Measurements from ENCODE around the gene NR5A1.
A peak's percentile ranks its signal among the peaks of the same experiment; 100 is the strongest.

NR5A1 gene

DNA sequence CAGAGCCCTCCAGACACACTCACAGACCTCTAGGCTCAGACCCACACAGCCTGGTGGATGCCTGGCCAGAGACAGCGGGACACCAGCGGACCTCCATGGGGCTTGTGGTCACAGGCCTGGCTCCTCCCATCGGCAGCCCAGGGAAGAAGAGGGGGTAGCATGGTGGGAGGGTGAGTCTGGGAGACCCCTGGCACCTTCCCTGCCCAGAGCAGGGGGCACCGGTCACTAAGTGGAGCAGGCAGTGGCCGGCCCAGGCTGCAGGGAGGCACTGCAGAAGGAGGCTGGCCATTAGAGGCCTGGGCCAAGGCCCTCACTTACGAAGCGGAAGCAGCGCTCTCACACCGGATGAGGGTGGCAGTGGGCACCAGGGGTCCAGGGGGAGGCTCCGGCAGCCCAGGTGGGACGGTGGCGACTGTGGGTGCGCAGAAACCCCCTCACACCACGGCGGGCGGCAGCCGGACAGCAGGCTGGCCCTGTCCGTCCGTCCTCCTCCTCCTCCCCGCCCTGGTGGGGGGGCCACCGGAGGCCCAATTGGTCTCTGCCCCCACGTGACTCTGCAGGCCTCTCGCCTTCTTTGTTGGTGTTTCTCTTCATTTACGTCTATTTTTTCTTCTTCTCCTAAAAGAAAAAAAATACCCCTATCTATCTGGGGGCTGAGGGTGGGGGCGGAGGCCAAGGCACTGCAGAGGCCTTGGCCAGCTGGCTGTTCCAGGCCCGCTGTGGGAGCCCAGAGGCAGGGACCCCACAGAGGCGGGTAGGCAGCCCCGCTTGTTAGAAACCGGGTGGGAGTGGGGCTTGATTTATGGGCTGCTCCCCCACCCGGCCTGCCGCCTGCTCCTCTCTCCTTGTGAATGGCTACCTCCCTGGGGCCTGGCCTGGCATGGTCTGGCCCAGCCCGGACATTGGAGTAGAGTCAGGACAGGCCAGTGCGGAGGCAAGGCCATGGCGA lies at the start of gene NR5A1:
Gene NR5A1, minus strand, starts transcription at position 469 of the 949 bp plus-strand sequence. CDS start 4,004 bp downstream, outside the sequence.
- H3K27ac ChIP-seq, result no peak within 1 kb of the TSS
- no peak for TF ChIP-seq ZFX (IDR thresholded peaks at IDR 0.05)
- TF ChIP-seq, protein P1, sequence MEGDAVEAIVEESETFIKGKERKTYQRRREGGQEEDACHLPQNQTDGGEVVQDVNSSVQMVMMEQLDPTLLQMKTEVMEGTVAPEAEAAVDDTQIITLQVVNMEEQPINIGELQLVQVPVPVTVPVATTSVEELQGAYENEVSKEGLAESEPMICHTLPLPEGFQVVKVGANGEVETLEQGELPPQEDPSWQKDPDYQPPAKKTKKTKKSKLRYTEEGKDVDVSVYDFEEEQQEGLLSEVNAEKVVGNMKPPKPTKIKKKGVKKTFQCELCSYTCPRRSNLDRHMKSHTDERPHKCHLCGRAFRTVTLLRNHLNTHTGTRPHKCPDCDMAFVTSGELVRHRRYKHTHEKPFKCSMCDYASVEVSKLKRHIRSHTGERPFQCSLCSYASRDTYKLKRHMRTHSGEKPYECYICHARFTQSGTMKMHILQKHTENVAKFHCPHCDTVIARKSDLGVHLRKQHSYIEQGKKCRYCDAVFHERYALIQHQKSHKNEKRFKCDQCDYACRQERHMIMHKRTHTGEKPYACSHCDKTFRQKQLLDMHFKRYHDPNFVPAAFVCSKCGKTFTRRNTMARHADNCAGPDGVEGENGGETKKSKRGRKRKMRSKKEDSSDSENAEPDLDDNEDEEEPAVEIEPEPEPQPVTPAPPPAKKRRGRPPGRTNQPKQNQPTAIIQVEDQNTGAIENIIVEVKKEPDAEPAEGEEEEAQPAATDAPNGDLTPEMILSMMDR (conservative IDR thresholded peaks at IDR 0.05), result no peak

GRCh38 chr9:124555043-124555442 lies 47.8 kb upstream of the NR5A1 start:
- TF ChIP-seq, protein P1 (conservative IDR thresholded peaks at IDR 0.05), result no peak
- no peak for TF ChIP-seq ZFX (IDR thresholded peaks at IDR 0.05)
- H3K27ac ChIP-seq, result no peak overlapping the region

DNA sequence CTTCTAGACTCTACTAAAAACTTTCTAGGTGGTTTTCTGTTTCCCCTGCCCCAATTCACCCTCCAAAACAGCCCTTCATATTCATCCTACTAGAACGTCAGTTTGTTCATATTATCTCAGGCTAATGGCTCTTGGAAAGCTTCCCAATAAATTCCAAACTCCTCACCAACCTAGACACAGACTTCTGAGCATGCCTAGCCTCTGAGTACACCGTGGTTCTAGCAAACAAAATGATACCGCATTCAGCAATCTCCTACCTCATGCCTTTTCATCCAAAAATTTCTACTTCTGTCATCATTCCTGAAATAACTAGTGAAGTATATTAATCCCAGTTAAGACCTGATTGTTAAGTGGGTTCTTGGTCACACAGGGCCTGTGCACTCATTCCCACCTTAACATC lies 46.5 kb upstream of the NR5A1 start:
- TF ChIP-seq, protein P1 (conservative IDR thresholded peaks at IDR 0.05), result no peak
- TF ChIP-seq ZFX (IDR thresholded peaks at IDR 0.05), result no peak
- no peak overlapping the region for H3K27ac ChIP-seq

DNA sequence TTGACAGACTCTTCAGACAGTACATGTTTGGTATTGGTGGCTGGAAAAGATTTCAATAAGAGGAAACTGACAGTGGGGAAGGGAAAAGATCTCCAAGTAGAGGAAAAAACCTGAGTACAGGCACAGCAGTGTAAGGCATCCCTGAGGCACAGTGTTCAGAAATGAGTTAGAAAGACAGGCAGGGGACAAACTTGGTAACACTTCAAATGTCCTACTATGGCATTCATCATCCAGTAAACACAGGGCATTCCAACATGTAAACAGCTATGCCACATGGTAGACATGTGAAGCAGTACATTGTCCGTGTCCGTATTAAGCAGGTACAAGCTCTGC lies 45.0 kb upstream of the NR5A1 start:
- no peak for TF ChIP-seq ZFX (IDR thresholded peaks at IDR 0.05)
- TF ChIP-seq, protein P1 (conservative IDR thresholded peaks at IDR 0.05), result no peak
- H3K27ac ChIP-seq, result no peak overlapping the region

GRCh38 chr9:124551472-124552272 lies 44.5 kb upstream of the NR5A1 start:
- no peak for TF ChIP-seq ZFX (IDR thresholded peaks at IDR 0.05)
- TF ChIP-seq, protein P1 (conservative IDR thresholded peaks at IDR 0.05), result peak; percentile 91
- no peak overlapping the region for H3K27ac ChIP-seq

GRCh38 chr9:124550072-124550471 lies 42.9 kb upstream of the NR5A1 start:
- TF ChIP-seq, protein P1 (conservative IDR thresholded peaks at IDR 0.05), result no peak
- no peak for TF ChIP-seq ZFX (IDR thresholded peaks at IDR 0.05)
- no peak overlapping the region for H3K27ac ChIP-seq

DNA sequence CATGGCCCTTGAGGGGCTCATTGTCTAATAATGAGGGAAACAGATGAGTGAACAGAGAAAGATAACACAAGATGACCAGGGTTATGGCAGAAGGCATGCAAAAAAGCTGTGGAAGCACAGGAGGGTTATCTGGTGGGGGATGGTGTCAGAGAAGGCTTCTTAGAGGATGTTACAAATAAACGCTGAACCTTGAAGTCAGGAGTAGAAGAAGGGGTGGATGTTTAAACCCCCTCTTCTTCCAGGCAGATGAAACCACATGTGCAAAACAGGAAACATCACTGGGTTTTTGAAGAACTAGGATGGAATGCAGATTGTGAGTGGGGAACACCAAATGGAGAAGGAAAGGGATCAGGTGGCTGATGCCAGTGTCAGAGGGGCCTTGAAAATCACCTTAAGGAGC lies 41.8 kb upstream of the NR5A1 start:
- TF ChIP-seq, protein P1 (conservative IDR thresholded peaks at IDR 0.05), result no peak
- TF ChIP-seq ZFX (IDR thresholded peaks at IDR 0.05), result no peak
- H3K27ac ChIP-seq, result no peak overlapping the region
